ENCODE results near the gene HOXC12.

- TF ChIP-seq CTCF (conservative IDR thresholded peaks at IDR 0.05): no peak
- no peak for TF ChIP-seq ZFX (IDR thresholded peaks at IDR 0.05)
Observed at GRCh38 chr12:53983568-53983949, 28.9 kb downstream of the HOXC12 start.
